Measurements from ENCODE around the gene KRTAP2-1.
"Not testable (repeated sequence)": the region's sequence is repeated elsewhere in the genome, so short reads cannot be mapped to it uniquely, and the experiment has no call there.

KRTAP2-1 gene

GRCh38 chr17:41058741-41059140 is 11.6 kb upstream of the KRTAP2-1 start:
- no peak for DNase-seq

- no peak for DNase-seq
Measured at GRCh38 chr17:41057547-41057946, 10.4 kb upstream of the KRTAP2-1 start.

- not testable (repeated sequence) for DNase-seq
Measured at GRCh38 chr17:41055130-41055529, 8.0 kb upstream of the KRTAP2-1 start, which contains the start of gene KRTAP2-2. Gene KRTAP2-2 (minus strand): TSS chr17:41055230. CDS start chr17:41055211, 19 bp downstream.

GRCh38 chr17:41054556-41054955 is 7.4 kb upstream of the KRTAP2-1 start:
- not testable (repeated sequence) for DNase-seq

GRCh38 chr17:41054025-41054424 is 6.9 kb upstream of the KRTAP2-1 start:
- no peak for DNase-seq

- DNase-seq: no peak
Measured at GRCh38 chr17:41052566-41052965, 5.5 kb upstream of the KRTAP2-1 start.

- no peak for DNase-seq
Measured at GRCh38 chr17:41049110-41049509, 2.0 kb upstream of the KRTAP2-1 start.

- no peak for DNase-seq
Measured at GRCh38 chr17:41048441-41048840, 1.3 kb upstream of the KRTAP2-1 start.

GRCh38 chr17:41042953-41043352 is 4.2 kb downstream of the KRTAP2-1 start:
- DNase-seq: no peak

GRCh38 chr17:41040783-41041571 is 6.1 kb downstream of the KRTAP2-1 start, which contains the start of gene KRTAP1-1:
Gene KRTAP1-1 (minus strand): TSS chr17:41041450. CDS start chr17:41041397, 53 bp downstream.
- peak in 5 of 58 donors; percentile 0 to 16 (median 4) for DNase-seq

- DNase-seq: no peak
Measured at GRCh38 chr17:41037853-41038350, 9.2 kb downstream of the KRTAP2-1 start.

GRCh38 chr17:41034346-41034935 is 12.7 kb downstream of the KRTAP2-1 start, which contains the start of gene KRTAP1-3:
Gene KRTAP1-3 (minus strand): TSS chr17:41034874. CDS start chr17:41034821, 53 bp downstream.
- DNase-seq: not testable (repeated sequence)

- DNase-seq: no peak
Measured at GRCh38 chr17:41029633-41030245, 17.4 kb downstream of the KRTAP2-1 start, which contains the start of gene KRTAP1-4. Gene KRTAP1-4 (minus strand): TSS chr17:41030195. CDS start chr17:41030078, 117 bp downstream.

- DNase-seq: no peak
Measured at GRCh38 chr17:41026715-41027471, 20.2 kb downstream of the KRTAP2-1 start, which contains the start of gene KRTAP1-5. Gene KRTAP1-5 (minus strand): TSS chr17:41027208. CDS start chr17:41027155, 53 bp downstream.

- DNase-seq: no peak
Measured at GRCh38 chr17:41024697-41025096, 22.4 kb downstream of the KRTAP2-1 start.

- DNase-seq: no peak
Measured at GRCh38 chr17:41020336-41020735, 26.8 kb downstream of the KRTAP2-1 start.

GRCh38 chr17:41019415-41019814 is 27.7 kb downstream of the KRTAP2-1 start:
- DNase-seq: no peak

- DNase-seq: no peak
Measured at GRCh38 chr17:41018541-41018940, 28.6 kb downstream of the KRTAP2-1 start.

GRCh38 chr17:41016578-41017215 is 30.4 kb downstream of the KRTAP2-1 start:
- DNase-seq: no peak

GRCh38 chr17:41015454-41015853 is 31.7 kb downstream of the KRTAP2-1 start:
- no peak for DNase-seq

All from anterior cingulate cortex (tissue), 58 donors.